NCI-H82 treated with DMSO at 0.1 percent for 48 hours (cell line): ENCODE results near the gene PTPRN2.
"Not testable (repeated sequence)": the region's sequence is repeated elsewhere in the genome, so short reads cannot be mapped to it uniquely, and the experiment has no call there.

Experiments used
- DNase-seq: peaks from one replicate; lab custom pipeline; 2025; ENCODE audit not compliant: unreplicated experiment; lab: John Stamatoyannopoulos, UW

PTPRN2 gene

DNA sequence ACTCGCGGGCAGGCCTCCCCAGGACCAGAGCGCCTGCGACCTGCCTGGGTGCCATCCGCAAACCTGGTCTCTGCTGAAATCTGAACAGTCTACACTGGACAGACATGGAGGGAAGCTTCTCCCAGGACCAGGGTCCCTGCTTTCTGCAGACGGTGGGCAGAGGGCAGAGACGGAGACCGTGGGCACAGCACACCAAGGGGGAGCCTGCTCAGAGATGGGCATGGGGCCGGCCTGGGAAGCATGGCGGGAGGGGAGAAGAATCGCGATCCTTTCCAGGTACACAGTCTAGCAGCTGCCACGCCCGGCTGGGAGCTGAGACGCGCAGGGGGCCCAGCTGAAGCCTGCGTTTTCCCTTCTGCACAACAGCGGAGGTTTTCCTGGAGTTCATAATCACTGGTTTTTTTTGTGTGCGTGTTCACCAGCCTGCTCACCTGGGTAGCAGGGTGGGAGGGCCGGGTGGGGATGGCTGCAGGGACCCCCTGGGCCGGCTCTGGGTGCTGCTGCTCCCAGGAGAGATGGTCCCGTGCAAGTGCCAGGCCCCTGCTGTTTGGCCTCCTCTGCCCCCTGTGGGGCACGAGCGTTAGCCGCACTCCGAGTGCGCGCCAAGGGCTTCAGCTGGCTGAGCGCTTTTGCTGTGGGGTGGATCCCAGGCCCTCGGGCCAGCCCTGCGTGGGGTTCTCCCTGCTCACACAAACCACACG, 802.0 kb downstream of the PTPRN2 start:
- DNase-seq, result no peak

DNA sequence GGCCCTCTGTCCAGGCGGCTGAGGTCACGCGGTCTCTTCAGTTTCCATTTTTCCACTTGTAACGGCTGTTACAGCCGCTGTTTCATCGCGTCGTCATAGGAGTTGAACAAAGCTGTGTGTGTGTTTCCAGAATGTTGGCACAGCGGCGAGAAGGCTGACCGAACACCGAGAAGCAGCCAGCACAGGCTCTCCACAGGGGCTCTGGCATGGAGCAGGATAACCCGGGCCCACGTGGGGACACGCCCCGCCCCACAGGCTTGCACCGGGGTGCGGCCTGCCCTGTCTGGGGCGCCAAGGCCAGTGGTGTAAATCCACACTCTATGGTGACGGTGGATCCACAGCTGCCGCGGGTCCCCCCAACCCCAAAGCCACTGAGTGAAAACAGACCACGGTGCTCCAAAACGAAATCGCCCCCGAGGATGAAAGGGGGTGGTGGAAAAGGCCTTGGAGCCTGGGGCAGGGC, 802.6 kb downstream of the PTPRN2 start:
- DNase-seq, result no peak

DNA sequence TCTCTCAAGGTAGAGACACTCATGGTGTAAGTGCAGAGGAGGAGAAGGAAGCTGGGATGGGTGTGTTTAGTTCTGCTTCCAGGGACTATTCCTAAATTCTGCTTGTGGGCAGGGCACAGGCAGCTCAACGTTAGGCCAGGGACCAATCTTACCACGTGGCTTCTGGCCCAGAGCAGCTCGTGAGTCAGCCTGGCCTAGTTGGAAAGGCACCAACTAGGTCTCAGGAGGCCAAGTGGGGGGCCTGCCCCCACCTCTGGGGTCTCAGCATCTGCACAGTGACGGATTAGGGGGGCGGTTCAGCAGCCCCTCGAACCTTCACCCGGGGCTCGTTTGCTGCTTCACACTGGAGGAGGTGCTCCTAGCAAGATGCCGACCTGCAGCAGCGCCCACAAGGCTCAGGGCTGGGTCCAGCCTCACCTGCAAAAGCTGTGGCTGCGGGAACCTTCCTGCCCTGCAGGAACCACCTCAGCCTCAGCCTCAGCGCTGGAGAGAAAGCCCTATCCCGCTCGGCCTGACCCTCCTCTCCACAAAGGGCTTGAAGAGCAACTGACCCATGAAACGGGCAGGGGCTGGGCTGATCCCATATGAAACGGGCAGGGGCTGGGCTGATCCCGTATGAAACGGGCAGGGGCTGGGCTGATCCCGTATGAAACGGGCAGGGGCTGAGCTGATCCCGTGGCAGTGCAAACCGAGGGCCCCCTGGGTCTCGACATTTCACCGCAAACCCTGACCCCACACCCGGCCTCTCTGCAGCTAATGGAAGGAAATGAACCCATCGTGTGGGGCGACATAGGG, 803.4 kb downstream of the PTPRN2 start:
- DNase-seq, result no peak

DNA sequence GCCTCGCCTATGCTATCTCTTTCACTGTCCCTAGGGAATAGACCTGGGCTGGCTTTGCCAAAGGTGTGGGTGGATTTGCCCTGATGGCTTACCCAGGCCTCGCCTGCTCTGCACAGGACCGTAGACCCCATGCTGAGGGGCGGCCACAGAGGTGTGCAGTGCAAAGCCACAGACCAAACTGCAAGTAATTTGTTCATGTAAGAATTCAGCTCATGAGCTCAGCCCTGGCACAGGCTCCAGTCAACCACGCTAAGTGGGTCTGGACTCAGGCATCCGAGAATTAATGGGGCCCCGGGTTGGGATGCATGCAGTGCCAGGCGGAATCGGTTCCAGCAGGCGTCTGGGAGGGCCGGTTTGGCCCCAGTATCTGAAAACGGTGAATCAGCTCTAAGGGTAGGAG, 805.6 kb downstream of the PTPRN2 start:
- DNase-seq, result no peak

DNA sequence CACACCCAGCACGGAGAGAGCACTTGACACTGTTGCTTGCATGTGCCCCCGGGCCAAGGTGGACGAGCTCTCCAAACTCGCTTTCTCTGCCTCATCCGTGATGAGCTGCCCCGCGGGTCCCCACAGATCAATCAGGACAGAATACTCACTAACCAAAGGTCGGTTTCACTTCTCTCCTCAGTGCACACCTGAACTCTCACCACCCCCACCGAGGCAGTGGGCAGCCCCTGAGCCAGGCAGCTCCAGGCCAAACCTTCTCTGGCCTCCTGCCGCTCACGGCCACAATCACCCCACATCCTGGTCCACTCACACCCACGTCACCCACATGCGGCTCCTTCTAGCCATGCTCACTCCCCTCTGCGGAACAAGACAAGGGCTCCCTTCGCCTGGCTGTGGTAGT, 806.9 kb downstream of the PTPRN2 start:
- no peak for DNase-seq

DNA sequence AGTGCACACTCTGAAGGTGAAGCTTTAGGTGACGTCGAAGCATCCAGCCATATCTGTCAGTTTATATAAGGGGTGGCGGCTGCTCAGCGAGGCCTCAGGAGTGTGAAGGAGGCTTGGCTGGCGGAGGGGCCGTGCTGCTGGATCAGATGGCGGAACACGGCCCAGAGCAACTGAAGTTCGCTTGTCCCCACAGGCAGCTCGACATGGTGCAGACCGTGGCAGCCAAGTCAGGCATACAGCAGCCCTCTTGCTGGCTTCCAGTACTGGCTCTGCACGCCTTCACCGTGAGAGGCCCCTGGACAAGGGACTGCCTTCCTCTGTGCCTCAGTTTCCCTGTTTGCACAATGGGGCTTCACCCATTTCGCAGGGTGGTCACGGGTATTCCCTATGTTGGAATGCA, 807.3 kb downstream of the PTPRN2 start:
- DNase-seq, result no peak

DNA sequence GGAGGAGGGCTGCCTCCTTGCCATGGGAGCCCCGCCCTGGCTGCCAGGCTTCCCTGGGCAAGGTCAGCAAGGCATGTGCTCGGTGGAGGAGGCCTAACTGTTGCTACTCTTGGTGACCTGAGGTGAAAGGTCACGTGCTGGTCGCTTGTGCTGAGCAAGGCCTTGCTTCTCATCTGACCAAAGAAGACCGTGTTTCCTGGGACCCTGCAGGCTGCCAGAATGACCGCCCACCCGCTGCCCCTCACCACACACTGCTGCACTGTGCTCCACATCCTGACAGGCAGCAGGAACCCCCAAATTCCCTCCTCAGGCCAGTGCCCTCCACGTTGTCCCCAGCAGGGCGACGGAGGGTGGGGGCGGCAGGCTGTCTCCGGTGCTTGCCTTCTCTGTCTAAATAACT, 808.4 kb downstream of the PTPRN2 start:
- no peak for DNase-seq

DNA sequence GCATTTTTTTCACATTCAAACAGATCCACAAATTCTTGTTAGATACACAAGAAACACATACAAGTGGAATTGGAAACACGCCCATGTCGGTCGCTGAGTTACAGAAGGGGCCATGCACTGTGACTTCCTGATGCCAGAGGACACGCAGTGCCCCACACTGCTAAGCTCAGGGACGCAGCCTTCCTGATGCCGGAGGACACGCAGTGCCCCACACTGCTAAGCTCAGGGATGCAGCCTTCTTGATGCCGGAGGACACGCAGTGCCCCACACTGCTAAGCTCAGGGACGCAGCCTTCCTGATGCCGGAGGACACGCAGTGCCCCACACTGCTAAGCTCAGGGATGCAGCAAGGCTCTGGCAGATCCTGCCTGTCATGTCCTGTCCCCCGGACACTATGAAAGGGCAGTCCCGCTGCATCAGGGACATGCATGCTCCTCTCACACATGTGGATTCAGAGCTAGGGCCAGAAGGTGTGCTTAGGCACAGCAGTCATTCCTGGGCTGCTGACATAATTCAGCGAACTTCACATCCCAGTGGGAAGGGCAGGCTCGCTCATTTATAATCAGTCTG, 810.3 kb downstream of the PTPRN2 start:
- not testable (repeated sequence) for DNase-seq

DNA sequence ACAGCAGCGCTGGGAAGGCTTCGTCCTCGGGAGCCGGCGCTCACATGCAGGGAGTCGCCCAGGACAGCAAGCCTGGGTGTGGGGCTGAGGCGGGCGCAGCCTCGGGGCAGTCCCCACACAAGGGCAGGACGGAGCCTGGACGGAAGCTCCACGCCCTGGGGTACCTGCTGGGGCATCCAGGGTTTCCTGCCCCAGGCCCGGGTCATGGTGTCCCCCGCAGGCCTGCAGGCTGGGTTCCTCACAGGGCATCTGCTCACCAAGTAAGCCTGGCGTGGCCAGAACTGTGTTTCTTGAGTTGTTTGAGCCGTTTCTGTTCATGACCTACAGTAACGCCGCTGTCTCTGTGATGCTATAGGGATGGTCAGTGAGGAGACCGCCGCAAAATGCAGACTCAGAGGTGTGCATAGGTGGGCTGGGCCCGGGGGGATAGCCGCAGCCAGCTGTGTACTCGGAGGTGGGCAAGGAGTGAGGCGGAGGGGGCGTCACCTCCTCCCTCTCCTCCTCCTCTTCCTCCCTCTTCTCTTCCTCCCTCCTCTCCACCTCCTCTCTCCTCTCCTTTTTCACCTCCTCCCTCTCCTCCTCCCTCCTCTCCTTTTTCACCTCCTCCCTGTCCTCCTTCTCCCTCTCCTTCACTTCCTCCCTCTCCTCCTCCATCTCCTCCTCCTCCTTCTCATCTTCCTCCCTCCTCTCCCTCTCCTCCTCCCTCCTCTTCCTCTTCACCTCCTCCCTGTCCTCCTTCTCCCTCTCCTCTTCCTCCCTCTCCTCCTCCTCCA, 811.9 kb downstream of the PTPRN2 start:
- DNase-seq, result no peak

DNA sequence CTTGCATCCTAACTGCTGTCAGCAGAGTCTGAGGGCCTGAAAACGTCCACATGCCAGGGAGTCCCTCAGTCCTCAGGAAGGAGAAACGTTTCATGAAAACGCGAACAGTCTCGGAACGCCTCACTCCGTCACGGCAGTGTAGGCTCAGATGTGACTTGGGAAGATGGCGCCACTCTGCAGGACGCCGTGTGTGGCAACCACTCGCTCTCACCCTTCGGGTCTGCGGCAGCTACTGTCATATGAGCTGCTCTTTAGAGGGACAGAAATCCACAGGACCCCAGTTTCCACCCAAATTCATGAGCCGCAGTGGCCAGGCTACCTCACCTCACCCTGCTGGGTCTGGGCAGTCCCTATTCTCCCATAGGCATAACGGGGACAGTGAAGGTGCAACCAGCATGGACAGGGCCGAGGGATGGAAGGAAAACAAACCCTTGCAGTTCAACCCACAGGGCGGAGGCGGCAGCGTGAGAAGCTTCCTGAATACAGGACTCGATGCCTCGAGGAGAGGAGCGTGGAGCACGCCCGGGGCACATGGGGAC, 812.5 kb downstream of the PTPRN2 start:
- DNase-seq, result no peak

DNA sequence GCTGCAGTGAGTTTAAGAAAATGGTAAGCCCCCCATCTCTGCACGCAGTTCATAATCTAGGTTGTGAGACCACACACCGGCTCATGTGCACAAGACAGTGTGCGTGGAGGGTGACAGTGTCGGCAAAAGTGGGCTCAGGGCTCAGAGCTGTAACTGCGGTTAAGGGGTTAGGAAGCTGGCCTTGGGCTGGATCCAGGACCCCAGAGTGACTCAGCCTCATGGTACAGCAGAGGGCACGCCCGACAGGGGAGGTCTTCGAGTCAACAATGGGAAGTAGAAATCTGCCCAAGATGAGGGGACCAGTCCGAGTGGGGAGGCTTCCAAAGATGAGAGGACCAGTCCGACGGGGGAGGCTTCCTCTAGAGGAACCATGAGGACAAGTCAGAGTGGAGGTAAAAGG, 813.1 kb downstream of the PTPRN2 start:
- no peak for DNase-seq

DNA sequence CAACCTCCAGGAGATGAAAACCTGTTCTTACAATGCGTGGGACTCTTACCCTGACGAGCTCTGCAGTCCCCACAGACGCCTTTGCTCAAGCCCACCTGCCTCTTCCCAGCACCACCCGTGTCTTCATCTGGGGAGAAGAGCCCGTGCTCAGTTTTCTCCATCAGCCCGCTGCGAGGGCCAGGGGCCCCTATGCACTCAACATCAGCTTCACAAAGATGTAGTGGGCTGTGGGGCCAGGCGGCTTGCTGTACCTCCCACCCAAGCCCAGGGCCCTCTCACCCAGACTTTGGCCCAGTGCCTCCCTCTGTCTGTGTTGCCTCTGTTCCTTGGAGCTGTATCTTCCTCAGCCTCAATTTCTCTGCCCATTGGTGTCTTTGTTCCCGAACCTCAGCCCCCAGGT, 814.3 kb downstream of the PTPRN2 start:
- DNase-seq, result no peak

DNA sequence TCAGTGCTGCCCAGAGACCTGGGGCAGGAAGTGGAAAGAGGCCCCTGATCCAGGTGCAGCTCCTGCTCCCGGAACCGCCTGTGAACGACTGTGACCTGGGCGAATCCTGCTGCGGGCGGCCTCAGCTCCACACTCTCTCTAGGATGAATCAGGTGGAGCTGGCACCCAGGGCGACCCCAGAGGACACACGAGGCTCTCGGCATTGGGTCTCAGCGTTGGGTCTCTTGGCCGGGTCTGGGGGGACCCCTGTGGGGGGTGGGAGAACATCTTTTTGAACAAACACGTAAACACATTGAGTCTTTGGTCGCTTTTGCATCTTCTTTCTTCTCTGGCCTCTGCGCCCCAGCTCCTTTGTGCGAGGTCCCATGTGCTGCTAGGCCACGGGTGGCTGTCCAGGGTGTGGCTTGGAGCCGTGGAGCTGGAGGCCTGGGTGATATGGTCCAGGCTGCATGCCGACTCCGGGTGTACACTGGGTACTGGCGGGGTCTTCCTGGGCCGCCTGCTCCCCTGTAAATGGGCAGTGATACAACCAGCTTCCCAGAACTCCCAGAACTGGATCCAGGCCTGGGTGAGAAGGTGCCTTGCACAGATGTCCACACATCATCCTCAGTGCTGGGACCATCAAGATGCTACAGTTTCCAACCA, 815.0 kb downstream of the PTPRN2 start:
- no peak for DNase-seq

DNA sequence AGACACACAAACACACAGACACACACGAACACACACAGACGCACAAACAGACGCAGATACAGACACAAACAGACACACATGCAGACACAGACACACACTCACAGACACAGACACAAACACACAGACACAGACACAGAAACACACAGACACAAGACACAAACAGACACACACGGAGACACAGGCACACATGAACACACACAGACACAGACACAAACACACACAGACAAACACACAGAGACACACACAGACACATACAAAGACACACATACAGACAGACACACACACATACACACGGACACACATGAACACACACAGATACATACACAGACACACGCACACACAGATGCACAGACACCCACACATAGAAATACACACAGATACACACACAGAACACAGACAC, 815.9 kb downstream of the PTPRN2 start:
- DNase-seq, result no peak

DNA sequence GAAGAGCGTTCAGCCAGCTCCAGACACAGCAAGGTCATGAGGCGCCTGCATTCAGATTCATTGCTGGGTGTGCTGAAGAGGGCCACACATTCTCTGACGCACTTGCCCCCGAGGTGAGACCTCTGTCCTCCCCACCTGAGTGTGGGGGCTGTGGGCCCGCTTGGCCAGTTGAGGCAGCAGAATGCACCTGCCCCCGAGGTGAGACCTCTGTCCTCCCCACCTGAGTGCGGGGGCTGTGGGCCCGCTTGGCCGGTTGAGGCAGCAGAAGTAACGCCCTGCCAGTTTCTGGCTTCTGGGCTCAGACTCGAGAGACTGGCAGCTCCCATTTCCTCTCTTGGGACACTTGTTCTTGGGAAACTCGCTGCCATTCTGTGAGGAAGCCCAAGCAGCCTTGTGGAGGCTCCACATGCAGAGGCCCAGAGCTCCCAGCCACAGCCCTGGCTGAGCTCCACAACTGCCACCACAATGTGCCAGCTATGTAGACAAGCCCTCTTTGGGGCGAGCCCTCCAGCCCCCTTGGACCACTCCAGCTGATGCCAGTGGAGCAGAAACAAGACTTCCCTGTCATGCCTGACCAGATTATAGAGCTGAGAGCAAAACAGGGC, 816.8 kb downstream of the PTPRN2 start:
- DNase-seq, result no peak

DNA sequence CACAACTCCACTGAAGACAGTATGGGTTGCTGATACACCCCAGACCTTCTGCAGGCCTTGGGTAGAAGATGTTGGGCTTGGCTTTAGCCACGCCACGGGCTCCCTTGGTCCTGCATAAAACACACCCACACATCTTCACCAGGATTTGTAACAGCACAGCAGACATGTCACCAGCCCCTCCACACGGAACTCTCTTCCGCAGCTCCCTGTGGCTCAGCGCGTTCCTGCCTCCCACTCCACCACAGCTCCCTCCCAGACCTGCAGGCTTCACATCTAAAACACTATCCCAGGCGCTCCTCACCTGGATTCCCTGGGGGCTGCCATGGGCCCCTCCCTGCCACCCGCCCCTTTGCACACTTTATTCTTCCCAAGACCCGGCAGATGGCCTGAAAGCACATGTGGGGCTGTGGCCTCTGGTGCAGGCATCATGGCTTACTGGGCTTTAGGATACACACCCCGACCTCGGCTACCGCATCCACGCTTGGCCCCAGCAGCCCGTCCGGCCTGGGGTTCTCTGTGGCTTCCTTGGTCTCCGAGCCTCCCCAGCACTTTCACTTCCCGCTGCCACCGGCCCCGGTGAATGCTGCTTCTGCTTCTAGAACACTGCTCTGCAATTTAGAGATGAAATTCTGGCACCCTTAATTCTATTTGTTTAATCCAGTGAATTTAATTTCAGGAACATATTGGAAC, 818.0 kb downstream of the PTPRN2 start:
- DNase-seq, result no peak

DNA sequence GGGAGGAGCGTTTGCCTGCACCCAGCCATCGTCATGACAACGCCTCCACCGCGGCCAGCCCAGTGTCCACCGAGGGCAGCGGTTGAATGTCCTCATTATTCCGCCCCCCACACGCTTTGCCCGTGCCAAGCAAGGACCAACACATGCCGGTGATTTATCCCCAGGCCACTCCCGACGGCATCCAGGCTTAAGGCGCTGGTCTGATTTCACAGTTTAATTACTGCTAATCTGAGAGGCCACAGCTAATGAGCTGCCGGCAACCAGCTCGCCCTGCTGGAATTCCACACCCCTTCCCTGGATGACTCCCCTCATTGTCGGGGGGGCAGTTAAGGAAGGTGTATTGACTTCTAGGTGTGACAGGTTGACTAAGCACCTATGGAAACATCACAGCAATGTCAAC, 818.5 kb downstream of the PTPRN2 start:
- DNase-seq, result no peak

DNA sequence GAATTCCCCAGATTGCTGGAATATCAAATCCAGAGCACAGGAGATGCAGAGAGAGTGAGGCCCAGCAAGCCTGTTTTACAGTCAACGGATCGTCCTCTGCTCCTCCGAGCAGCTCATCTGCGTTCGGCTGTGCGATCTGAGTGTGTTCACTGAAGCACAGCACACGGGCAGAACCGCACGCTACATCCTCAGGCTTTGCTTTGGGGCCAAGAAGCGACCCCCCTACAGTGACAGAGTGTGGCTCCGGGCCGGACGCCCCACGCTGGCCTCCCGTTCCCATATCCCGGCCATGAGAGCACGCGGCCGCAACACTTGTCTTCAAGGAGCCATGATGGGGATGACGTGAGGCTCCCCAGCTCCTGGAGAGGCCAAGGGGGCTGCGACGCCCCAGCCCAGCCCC, 819.4 kb downstream of the PTPRN2 start:
- no peak for DNase-seq

DNA sequence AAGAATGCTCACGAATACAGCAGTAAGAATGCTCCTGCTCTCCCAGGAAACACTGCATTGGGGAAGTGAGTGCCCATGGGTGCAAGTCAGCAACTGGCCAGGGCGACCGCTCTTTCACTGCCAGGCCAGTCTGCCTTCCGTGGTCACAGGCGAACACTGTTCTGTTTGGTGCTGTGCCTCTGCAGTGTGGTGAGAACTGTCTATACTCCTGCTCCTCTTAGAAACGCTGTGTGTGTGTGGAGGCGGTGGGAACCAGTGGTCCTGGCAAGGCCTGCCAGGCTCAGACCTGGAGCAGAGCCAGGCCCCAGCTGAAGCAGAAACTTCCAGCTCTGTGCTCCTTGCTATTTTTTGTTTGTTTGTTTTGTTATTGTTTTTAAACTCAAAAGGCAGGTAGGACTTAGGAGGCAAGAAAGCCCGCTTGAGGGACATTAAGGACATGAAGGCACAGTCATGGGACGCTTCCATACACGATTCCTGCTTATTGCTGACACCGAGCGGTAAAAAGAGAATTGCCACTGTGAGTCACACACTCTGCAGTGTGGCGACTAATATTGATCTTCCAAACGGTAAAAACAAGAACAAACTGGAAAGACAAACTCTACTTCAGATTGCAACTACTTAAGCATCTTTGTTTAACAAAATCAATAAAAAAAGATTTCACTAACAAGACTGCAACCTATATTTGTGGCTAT, 820.0 kb downstream of the PTPRN2 start:
- no peak for DNase-seq
